Subcutaneous adipose tissue (tissue), 4 donors: Measurements from ENCODE around the gene NEUROD1. TPM values are rescaled to one million over a fixed set of nuclear protein-coding genes. Genes with fewer than 3 reads are reported as not detected.

Experiments used
- total RNA-seq, 4 donors: library from RNA; depleted of rRNA; stranded (reverse); fragments of >200 nt; gene quantifications; one replicate each; pipeline ENCODE4 v1.1.0, GENCODE V29; 2016
- TF ChIP-seq, protein P1 (sequence below): fragments of 450-650 bp; IDR thresholded peaks from one replicate; pipeline ENCODE4 v1.5.1; 2016; ENCODE audit warnings: low read depth, mild to moderate bottlenecking, control low read depth, antibody characterized with exemption, moderate library complexity

Gene NEUROD1
- total RNA-seq, 4 donors from 2014 or later = not detected

GRCh38 chr2:181682795-181683517 lies 2.6 kb upstream of the NEUROD1 start:
- TF ChIP-seq, protein P1, sequence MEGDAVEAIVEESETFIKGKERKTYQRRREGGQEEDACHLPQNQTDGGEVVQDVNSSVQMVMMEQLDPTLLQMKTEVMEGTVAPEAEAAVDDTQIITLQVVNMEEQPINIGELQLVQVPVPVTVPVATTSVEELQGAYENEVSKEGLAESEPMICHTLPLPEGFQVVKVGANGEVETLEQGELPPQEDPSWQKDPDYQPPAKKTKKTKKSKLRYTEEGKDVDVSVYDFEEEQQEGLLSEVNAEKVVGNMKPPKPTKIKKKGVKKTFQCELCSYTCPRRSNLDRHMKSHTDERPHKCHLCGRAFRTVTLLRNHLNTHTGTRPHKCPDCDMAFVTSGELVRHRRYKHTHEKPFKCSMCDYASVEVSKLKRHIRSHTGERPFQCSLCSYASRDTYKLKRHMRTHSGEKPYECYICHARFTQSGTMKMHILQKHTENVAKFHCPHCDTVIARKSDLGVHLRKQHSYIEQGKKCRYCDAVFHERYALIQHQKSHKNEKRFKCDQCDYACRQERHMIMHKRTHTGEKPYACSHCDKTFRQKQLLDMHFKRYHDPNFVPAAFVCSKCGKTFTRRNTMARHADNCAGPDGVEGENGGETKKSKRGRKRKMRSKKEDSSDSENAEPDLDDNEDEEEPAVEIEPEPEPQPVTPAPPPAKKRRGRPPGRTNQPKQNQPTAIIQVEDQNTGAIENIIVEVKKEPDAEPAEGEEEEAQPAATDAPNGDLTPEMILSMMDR = no peak

- TF ChIP-seq, protein P1 = no peak
Observed at GRCh38 chr2:181682026-181682789, 1.9 kb upstream of the NEUROD1 start.

- TF ChIP-seq, protein P1 = no peak
Observed at GRCh38 chr2:181680937-181681811, 857 bp upstream of the NEUROD1 start.

GRCh38 chr2:181679544-181679979 lies 755 bp downstream of the NEUROD1 start:
- TF ChIP-seq, protein P1 = no peak

DNA sequence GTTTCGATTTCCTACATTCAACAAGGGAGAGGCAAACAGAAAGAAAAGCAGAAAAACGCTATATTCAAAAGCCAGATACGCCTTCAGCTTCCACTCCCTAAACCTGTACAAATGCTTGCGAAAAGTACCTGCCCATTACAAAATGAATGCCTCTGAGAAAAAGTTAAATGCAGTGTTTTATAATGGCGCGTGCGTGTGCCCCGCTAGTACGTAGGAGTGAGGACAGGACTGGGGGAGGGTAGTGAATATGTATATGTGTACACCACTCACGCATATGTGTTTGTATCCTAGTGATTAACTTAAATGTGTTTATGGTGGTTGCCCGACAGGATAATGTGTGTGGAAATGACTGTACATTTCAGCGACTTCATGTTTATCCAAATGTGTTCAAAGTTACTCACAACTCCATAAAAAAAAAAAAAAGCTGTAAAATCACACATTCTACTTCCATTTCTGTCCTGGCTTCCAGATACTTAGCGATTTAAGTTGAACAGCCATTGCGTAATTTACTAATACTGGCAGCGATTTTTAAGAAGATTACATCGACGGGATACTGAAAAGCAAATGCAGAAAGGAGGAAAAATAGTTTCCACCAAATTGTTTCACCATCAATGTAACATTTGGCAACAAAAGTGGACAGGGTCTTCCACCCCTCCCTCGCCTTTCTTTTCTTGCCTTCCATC lies 1.3 kb downstream of the NEUROD1 start:
- TF ChIP-seq, protein P1 = no peak

DNA sequence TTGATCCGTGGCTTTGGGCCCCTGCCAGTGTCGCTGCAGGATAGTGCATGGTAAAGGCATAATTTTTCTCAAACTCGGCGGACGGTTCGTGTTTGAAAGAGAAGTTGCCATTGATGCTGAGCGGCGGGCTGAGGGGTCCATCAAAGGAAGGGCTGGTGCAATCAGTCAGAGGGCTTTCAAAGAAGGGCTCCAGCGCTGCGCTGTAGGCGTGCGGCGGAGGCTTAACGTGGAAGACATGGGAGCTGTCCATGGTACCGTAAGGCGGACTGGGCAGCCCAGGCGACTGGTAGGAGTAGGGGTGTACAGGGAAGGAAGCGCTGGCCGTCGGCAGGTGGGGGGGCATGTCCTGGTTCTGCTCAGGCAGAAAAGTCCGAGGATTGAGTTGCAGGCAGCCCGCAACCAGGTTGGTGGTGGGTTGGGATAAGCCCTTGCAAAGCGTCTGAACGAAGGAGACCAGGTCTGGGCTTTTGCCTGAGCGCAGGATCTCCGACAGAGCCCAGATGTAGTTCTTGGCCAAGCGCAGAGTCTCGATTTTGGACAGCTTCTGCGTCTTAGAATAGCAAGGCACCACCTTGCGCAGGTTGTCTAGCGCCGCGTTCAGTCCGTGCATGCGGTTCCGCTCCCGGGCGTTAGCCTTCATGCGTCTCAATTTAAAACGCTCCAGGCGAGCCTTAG lies 2.3 kb downstream of the NEUROD1 start:
- TF ChIP-seq, protein P1 = no peak
